Measurements from ENCODE around the gene TDRD12.

TDRD12 gene

DNA sequence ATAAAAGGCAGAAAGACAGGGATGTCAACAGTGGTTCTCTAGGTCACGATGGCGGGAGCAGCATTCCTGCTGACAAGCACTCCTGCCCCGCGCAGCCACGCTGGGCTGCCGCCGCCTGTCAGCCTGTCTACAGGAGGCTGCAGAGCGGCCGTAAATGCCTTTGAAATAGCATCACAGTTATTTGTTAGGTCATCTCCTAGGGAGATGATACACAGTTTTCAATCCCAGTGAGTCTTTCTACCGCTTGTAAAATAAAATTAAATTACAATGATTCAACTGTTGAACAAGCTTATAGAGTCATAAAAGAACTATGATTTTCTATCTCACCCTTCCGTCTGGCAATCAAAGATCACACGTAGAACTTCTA is 157.3 kb downstream of the TDRD12 start:
- peak; percentile 91 for DNase-seq (ENCODE audit: insufficient read length, low spot score)
- peak; percentile 52 for FAIRE-seq
- no peak for TF ChIP-seq POLR2A (IDR thresholded peaks at IDR 0.05; ENCODE audit: low read depth, low read length)

Measured in H54 (cell line).